Measurements from ENCODE around the gene FAM237B.

FAM237B gene

GRCh38 chr7:90271753-90272152, 49.4 kb downstream of the FAM237B start:
- Mint-ChIP-seq H3K36me3 (ENCODE audit: insufficient read depth) (no peaks in the 10 kb centered on the region), H3K4me1 (ENCODE audit: low read depth in 2 of 2) (no peaks in the 10 kb centered on the region), H3K9me3 (no peaks in the 10 kb centered on the region), H3K4me3 (no peak overlapping the region), H3K27ac (no peak overlapping the region), H3K27me3 (peaks cover 0 to 8% of the 10 kb centered on the region in 2 donors)
- ATAC-seq (replicated peaks) (no peak), DNase-seq (no peak)

GRCh38 chr7:90270431-90271178, 50.5 kb downstream of the FAM237B start:
- Mint-ChIP-seq H3K27me3 (peaks cover 0 to 8% of the 10 kb centered on the region in 2 donors), H3K9me3 (no peaks in the 10 kb centered on the region), H3K27ac (no peak overlapping the region), H3K36me3 (ENCODE audit: insufficient read depth) (no peaks in the 10 kb centered on the region), H3K4me1 (ENCODE audit: low read depth in 2 of 2) (no peaks in the 10 kb centered on the region), H3K4me3 (no peak overlapping the region)
- no peak for DNase-seq
- no peak for ATAC-seq (replicated peaks)

GRCh38 chr7:90269163-90269562, 51.9 kb downstream of the FAM237B start:
- Mint-ChIP-seq H3K27me3 (peaks cover 0 to 12% of the 10 kb centered on the region in 2 donors), H3K36me3 (ENCODE audit: insufficient read depth) (no peaks in the 10 kb centered on the region), H3K27ac (no peak overlapping the region), H3K4me3 (no peak overlapping the region), H3K4me1 (ENCODE audit: low read depth in 2 of 2) (no peaks in the 10 kb centered on the region), H3K9me3 (no peaks in the 10 kb centered on the region)
- DNase-seq, result no peak
- no peak for ATAC-seq (replicated peaks)

GRCh38 chr7:90267263-90267858, 53.7 kb downstream of the FAM237B start:
- DNase-seq, result no peak
- Mint-ChIP-seq H3K27me3 (peaks cover 0 to 12% of the 10 kb centered on the region in 2 donors), H3K9me3 (no peaks in the 10 kb centered on the region), H3K4me1 (ENCODE audit: low read depth in 2 of 2) (no peaks in the 10 kb centered on the region), H3K36me3 (ENCODE audit: insufficient read depth) (no peaks in the 10 kb centered on the region), H3K4me3 (no peak overlapping the region), H3K27ac (no peak overlapping the region)
- ATAC-seq (replicated peaks), result no peak

GRCh38 chr7:90266808-90267207, 54.3 kb downstream of the FAM237B start:
- ATAC-seq (replicated peaks) (no peak), DNase-seq (no peak)
- H3K27ac Mint-ChIP-seq, result no peak overlapping the region
- peaks cover 0 to 12% of the 10 kb centered on the region in 2 donors for H3K27me3 Mint-ChIP-seq
- no peak overlapping the region for H3K4me3 Mint-ChIP-seq
- no peaks in the 10 kb centered on the region for H3K9me3 Mint-ChIP-seq
- H3K36me3 Mint-ChIP-seq (ENCODE audit: insufficient read depth), result no peaks in the 10 kb centered on the region
- H3K4me1 Mint-ChIP-seq (ENCODE audit: low read depth in 2 of 2), result no peaks in the 10 kb centered on the region
